GM12891 (cell line): Measurements from ENCODE around the gene CPO.

ENCODE experiments used
- PAX5 ChIP-seq: IDR thresholded peaks from 2 replicates; pipeline ENCODE4 v1.6.1; 2011; ENCODE audit warnings: low read length, moderate library complexity, mild to moderate bottlenecking; ENCODE audit not compliant: insufficient read depth, severe bottlenecking
- POLR2A ChIP-seq: IDR thresholded peaks from 2 replicates; pipeline ENCODE4 v1.6.1; 2011; ENCODE audit warnings: low read depth, low read length, control low read depth
- POLR2AphosphoS5 ChIP-seq: IDR thresholded peaks from 2 replicates; pipeline ENCODE4 v1.6.1; 2011; ENCODE audit warnings: low read depth, low read length, control low read depth
- POU2F2 ChIP-seq: IDR thresholded peaks from 2 replicates; pipeline ENCODE4 v1.6.1; 2011; ENCODE audit warnings: low read depth, mild to moderate bottlenecking, control low read depth, low read length, moderate library complexity
- TAF1 ChIP-seq: IDR thresholded peaks from 2 replicates; pipeline ENCODE4 v1.6.1; 2011; ENCODE audit warnings: low read depth, low read length, control low read depth

DNA sequence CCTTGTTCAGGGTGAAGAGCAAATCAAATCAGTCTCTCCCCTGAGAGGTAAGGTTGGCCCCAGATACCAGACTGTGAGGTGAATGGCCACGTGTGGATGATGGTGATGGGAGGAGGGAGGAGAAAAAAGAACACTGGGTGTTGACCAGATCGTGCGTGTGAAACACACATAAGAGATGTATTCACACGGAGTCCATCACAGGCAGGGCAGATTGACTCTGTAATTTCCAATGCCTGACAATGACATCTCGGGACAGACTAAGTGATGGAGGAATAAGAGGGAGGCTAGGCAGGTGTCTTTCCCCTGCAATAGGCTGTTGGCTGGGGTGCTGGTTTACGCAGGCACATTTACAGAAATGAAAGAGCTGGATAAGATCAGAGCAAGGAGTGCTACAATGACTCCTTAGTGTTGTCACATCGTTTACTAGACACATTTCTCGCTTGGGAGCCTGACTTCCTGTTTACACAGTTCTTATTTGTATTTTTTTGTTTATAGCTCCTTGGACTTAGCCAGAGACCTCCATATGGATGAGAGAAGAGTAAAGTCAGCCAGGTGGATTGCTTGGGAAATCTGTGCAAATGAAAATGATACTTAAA, 43.1 kb downstream of the CPO start:
- TF ChIP-seq POLR2A: no peak
- no peak for TF ChIP-seq POLR2AphosphoS5
- no peak for TF ChIP-seq TAF1
- TF ChIP-seq PAX5: no peak
- no peak for TF ChIP-seq POU2F2
